Fibroblast of peridontal ligament (primary cell): ENCODE results near the gene SSBP2.

Experiments
- DNase-seq: peaks from one replicate; pipeline ENCODE4 v3.0.0-alpha.2; 2010; ENCODE audit errors: extremely low read depth

The SSBP2 gene

GRCh38 chr5:81393430-81393782, 357.5 kb downstream of the SSBP2 start:
- no peak for DNase-seq

- no peak for DNase-seq
Measured at GRCh38 chr5:81389025-81389424, 361.9 kb downstream of the SSBP2 start.

GRCh38 chr5:81388169-81388568, 362.7 kb downstream of the SSBP2 start:
- no peak for DNase-seq

GRCh38 chr5:81383867-81384266, 367.0 kb downstream of the SSBP2 start:
- DNase-seq = no peak

- DNase-seq = no peak
Measured at GRCh38 chr5:81371354-81371876, 379.5 kb downstream of the SSBP2 start.

- DNase-seq = no peak
Measured at GRCh38 chr5:81370912-81371311, 380.0 kb downstream of the SSBP2 start.

GRCh38 chr5:81365541-81365940, 385.4 kb downstream of the SSBP2 start:
- DNase-seq = no peak

GRCh38 chr5:81363093-81363871, 387.6 kb downstream of the SSBP2 start:
- DNase-seq = no peak
